HPDE6-E6E7 (cell line): ENCODE results near the gene DGKB.

ENCODE experiments used
- DNase-seq: peaks from one replicate; pipeline ENCODE4 v3.0.0; 2011; ENCODE audit warnings: missing footprints; ENCODE audit errors: extremely low spot score

Gene DGKB

GRCh38 chr7:14902589-14903067 lies at the start of gene DGKB:
Gene DGKB (minus strand): TSS chr7:14902751.
- no peak for DNase-seq

GRCh38 chr7:14950013-14950412 lies 47.5 kb upstream of the DGKB start:
- no peak for DNase-seq

GRCh38 chr7:14938181-14938580 lies 35.6 kb upstream of the DGKB start:
- no peak for DNase-seq

GRCh38 chr7:14937581-14937980 lies 35.0 kb upstream of the DGKB start:
- DNase-seq = no peak

GRCh38 chr7:14936554-14936953 lies 34.0 kb upstream of the DGKB start:
- no peak for DNase-seq

- DNase-seq = no peak
Measured at GRCh38 chr7:14934839-14935238, 32.3 kb upstream of the DGKB start.

GRCh38 chr7:14931511-14932215 lies 29.1 kb upstream of the DGKB start:
- no peak for DNase-seq

GRCh38 chr7:14924398-14924797 lies 21.8 kb upstream of the DGKB start:
- DNase-seq = no peak

- no peak for DNase-seq
Measured at GRCh38 chr7:14911077-14911476, 8.5 kb upstream of the DGKB start.

GRCh38 chr7:14908697-14909096 lies 6.1 kb upstream of the DGKB start:
- DNase-seq = no peak

GRCh38 chr7:14905764-14906163 lies 3.2 kb upstream of the DGKB start:
- no peak for DNase-seq

GRCh38 chr7:14900051-14900450 lies 2.5 kb downstream of the DGKB start:
- DNase-seq = no peak

GRCh38 chr7:14899030-14899429 lies 3.5 kb downstream of the DGKB start:
- no peak for DNase-seq

- DNase-seq = no peak
Measured at GRCh38 chr7:14896461-14896860, 6.1 kb downstream of the DGKB start.

GRCh38 chr7:14894826-14895225 lies 7.7 kb downstream of the DGKB start:
- DNase-seq = no peak

- no peak for DNase-seq
Measured at GRCh38 chr7:14892961-14893360, 9.6 kb downstream of the DGKB start.

GRCh38 chr7:14891289-14891688 lies 11.3 kb downstream of the DGKB start:
- no peak for DNase-seq

- DNase-seq = no peak
Measured at GRCh38 chr7:14888962-14889361, 13.6 kb downstream of the DGKB start.

GRCh38 chr7:14886533-14886932 lies 16.0 kb downstream of the DGKB start:
- DNase-seq = no peak

GRCh38 chr7:14875941-14876587 lies 26.5 kb downstream of the DGKB start:
- no peak for DNase-seq

GRCh38 chr7:14871880-14872279 lies 30.7 kb downstream of the DGKB start:
- DNase-seq = no peak

GRCh38 chr7:14870394-14870793 lies 32.2 kb downstream of the DGKB start:
- no peak for DNase-seq

GRCh38 chr7:14868937-14869336 lies 33.6 kb downstream of the DGKB start:
- no peak for DNase-seq

GRCh38 chr7:14861456-14861855 lies 41.1 kb downstream of the DGKB start:
- no peak for DNase-seq
